ENCODE measurements around the gene ARPP19. TPM values are rescaled to one million over a fixed set of nuclear protein-coding genes. Genes with fewer than 3 reads are reported as not detected.

The ARPP19 gene
- polyA plus RNA-seq, 1 donor from 2014 or later: 254 TPM

DNA sequence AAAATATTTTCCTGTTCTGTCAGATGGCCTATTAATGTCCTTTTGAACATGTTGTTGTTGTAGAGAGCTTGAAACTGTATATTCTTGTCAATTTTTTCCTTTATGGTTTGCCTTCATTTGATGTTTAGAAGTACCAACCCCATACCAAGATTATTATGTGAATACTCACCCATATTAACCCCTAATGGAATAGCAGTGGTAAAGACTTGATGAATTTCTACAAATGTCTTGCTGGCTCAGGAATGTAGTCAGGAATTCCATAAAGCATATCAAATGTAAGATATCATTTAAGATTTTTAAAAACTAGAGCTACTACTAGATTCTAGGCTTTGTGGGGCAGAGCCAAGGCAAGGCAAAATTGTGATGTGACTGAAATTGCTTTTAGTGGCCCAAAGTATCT lies 70.1 kb downstream of the ARPP19 start:
- Histone ChIP-seq H4K20me1 (ENCODE audit: insufficient read depth) (no peaks in the 10 kb centered on the region), H3K9ac (ENCODE audit: low read length) (no peak overlapping the region), H3K79me2 (replicated peaks; ENCODE audit: insufficient read depth, low read length) (peaks cover 30% of the 10 kb centered on the region), H3F3A (ENCODE audit: insufficient read depth, low read length, poor library complexity, severe bottlenecking) (no peaks in the 10 kb centered on the region), H3K9me3 (ENCODE audit: low read length) (no peaks in the 10 kb centered on the region), H2AFZ (ENCODE audit: low read depth, low read length) (no peak overlapping the region), H3K27me3 (ENCODE audit: insufficient read depth, low read depth, low read length) (no peaks in the 10 kb centered on the region), H3K4me2 (ENCODE audit: low read length) (no peak overlapping the region), H3K4me3 (ENCODE audit: low read length) (no peak overlapping the region), H3K9me2 (ENCODE audit: insufficient read depth, low read length) (no peaks in the 10 kb centered on the region), H3K36me3 (ENCODE audit: insufficient read depth, low read length) (no peaks in the 10 kb centered on the region), H3K27ac (ENCODE audit: low read length) (no peak overlapping the region)
- TF ChIP-seq EZH2 (IDR thresholded peaks at IDR 0.05; ENCODE audit: borderline replicate concordance, insufficient read depth, low read length, poor library complexity, severe bottlenecking) (no peak), TAF1 (IDR thresholded peaks at IDR 0.05; ENCODE audit: low read depth) (no peak), RAD21 (conservative IDR thresholded peaks at IDR 0.05) (no peak), CTCF (IDR thresholded peaks at IDR 0.05; ENCODE audit: poor library complexity, severe bottlenecking) (no peak), MXI1 (conservative IDR thresholded peaks at IDR 0.05; ENCODE audit: poor library complexity, severe bottlenecking) (no peak), SMC3 (conservative IDR thresholded peaks at IDR 0.05; ENCODE audit: poor library complexity) (no peak), POLR2AphosphoS5 (IDR thresholded peaks at IDR 0.05) (no peak), REST (IDR thresholded peaks at IDR 0.05; ENCODE audit: borderline replicate concordance) (no peak), EP300 (conservative IDR thresholded peaks at IDR 0.05; ENCODE audit: poor library complexity, severe bottlenecking) (no peak)

Other genes with a start within 250 kb of the ARPP19 start
- gene MYO5A, start 40.1 kb downstream of the ARPP19 start, polyA plus RNA-seq: 43.8 and 45.2 TPM in 2 replicates
- 64.0 and 74.2 TPM in 2 replicates for gene ATOSA, start 110.4 kb upstream of the ARPP19 start, polyA plus RNA-seq
- 1.2 and 3.4 TPM in 2 replicates for gene ONECUT1, start 221.3 kb upstream of the ARPP19 start, polyA plus RNA-seq